Tongue (tissue), 3 donors: ENCODE measurements around the gene ACADL. TPM values are rescaled to one million over a fixed set of nuclear protein-coding genes. Genes with fewer than 3 reads are reported as not detected.
A peak's percentile ranks its signal among the peaks of the same experiment; 100 is the strongest.

Source experiments
- DNase-seq: peaks from one replicate; pipeline ENCODE4 v3.0.0-alpha.2; 2015
- small RNA-seq: library from RNA; depleted of rRNA; stranded (forward); fragments of <200 nt; gene quantifications from one replicate; pipeline ENCODE3, GENCODE V24; 2014; ENCODE audit warnings: low replicate concordance
- total RNA-seq: library from RNA; depleted of rRNA; stranded (reverse); fragments of >200 nt; gene quantifications from one replicate; pipeline ENCODE4 v1.2.3, GENCODE V29; 2014

Gene ACADL
- total RNA-seq, 1 donor from 2014 or later: 8.6 TPM

GRCh38 chr2:210169516-210170195 is 55.6 kb downstream of the ACADL start:
- peak; percentile 67 for DNase-seq

GRCh38 chr2:210167227-210167626 is 58.0 kb downstream of the ACADL start:
- no peak for DNase-seq

DNA sequence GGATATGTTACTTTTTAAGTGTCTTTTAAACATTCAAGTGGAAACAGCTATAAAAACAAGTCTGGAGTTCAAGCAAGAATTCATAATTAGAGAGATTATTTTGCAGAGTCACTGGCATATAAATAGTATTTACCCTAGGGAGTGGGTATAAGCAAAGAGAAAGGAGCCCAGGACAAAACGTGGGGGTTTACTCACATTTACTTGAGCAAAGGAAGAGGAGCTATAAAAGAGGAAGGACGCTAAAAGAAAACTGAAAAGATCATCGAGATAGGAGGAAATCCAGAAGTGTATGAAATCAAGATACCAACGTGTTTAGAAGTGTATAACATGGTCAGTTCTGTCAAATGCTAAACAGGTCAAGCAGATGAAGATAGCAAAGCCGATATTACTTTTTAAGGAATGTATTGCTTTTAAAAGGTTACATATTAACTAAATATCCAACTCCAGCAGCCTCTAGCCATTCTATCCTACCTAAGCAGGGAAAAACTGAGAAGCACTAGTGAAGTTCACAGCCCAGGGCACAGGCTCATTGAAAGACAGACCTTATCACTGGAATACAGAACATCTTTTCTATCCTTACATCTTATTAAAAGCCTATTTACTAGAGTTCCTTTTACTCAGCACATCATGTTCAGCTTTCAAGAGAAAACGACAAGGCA is 62.7 kb downstream of the ACADL start:
- DNase-seq: no peak

DNA sequence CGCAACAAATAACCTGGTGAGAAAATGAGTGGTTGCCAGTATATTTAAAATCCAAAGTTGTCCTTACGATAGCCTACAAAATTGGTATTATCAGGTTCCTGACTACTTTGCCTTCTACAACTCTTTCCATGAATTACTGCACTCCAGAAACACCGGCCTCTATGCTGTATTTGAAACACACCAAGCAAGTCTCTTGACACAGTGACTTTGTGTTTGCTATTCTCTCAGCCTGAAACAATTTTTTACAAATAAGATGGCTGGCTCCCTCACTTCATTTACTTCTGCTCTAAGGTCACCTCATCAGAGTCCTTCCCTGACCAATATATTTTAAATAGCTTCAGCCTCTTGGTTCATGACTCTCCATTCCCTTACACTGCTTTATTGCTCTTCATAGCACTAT is 66.2 kb downstream of the ACADL start:
- DNase-seq: no peak

- DNase-seq: no peak
Measured at GRCh38 chr2:210158236-210158635, 67.0 kb downstream of the ACADL start.

GRCh38 chr2:210157526-210157925 is 67.7 kb downstream of the ACADL start:
- DNase-seq: no peak

- DNase-seq: no peak
Measured at GRCh38 chr2:210147614-210148013, 77.6 kb downstream of the ACADL start.

Small RNA genes within 50 kb of the gene (small RNA-seq; reads per million reads assigned to genes)
- not detected for gene RF00019

Other genes starting within 250 kb of the ACADL start
- gene RPE, start 222.8 kb downstream of the ACADL start, total RNA-seq: 49.6 TPM
- 53.6 TPM for gene KANSL1L, start 54.0 kb downstream of the ACADL start, total RNA-seq
- 6,866 TPM for gene MYL1, start 89.7 kb upstream of the ACADL start, total RNA-seq